Endometrial microvascular endothelial cells (primary cell): ENCODE data around the gene NOS3. TPM values are rescaled to one million over a fixed set of nuclear protein-coding genes. Genes with fewer than 3 reads are reported as not detected.

Source experiments
- in situ Hi-C: cut with HindIII; loops from 2 replicates; pipeline ENCODE4 v1.10.0; 2017; ENCODE audit warnings: low sequenced_read_pairs, low pct_unique_long_range_greater_than_20kb; ENCODE audit errors: inconsistent ontology term
- total RNA-seq: library from RNA; depleted of rRNA; stranded (reverse); fragments of >200 nt; gene quantifications from one replicate; pipeline ENCODE4 v1.2.3, GENCODE V29; 2015; ENCODE audit errors: inconsistent ontology term

NOS3 gene
- total RNA-seq, 1 donor from 2014 or later = 37.4 TPM

- in situ Hi-C loops = no loop called here
Observed at GRCh38 chr7:150974468-150975391, 16.1 kb upstream of the NOS3 start.

GRCh38 chr7:150975536-150976319 is 15.1 kb upstream of the NOS3 start:
- in situ Hi-C loops = no loop called here

- in situ Hi-C loops = no loop called here
Observed at GRCh38 chr7:150976529-150977381, 14.1 kb upstream of the NOS3 start.

- in situ Hi-C loops = no loop called here
Observed at GRCh38 chr7:150977382-150978125, 13.3 kb upstream of the NOS3 start.

- in situ Hi-C loops = no loop called here
Observed at GRCh38 chr7:150978126-150978789, 12.6 kb upstream of the NOS3 start, which contains the start of gene KCNH2. Gene KCNH2 (minus strand): TSS chr7:150978321. CDS start chr7:150977913, 408 bp downstream.

GRCh38 chr7:150979713-150980390 is 11.0 kb upstream of the NOS3 start:
- in situ Hi-C loops = no loop called here

- in situ Hi-C loops = no loop called here
Observed at GRCh38 chr7:150980663-150981062, 10.2 kb upstream of the NOS3 start.

GRCh38 chr7:150981644-150982043 is 9.2 kb upstream of the NOS3 start:
- in situ Hi-C loops = no loop called here

GRCh38 chr7:150982351-150982750 is 8.5 kb upstream of the NOS3 start:
- in situ Hi-C loops = no loop called here

- in situ Hi-C loops = no loop called here
Observed at GRCh38 chr7:150983893-150984368, 6.9 kb upstream of the NOS3 start.

- in situ Hi-C loops = no loop called here
Observed at GRCh38 chr7:150986099-150986512, 4.7 kb upstream of the NOS3 start.

- in situ Hi-C loops = no loop called here
Observed at GRCh38 chr7:150986556-150986955, 4.3 kb upstream of the NOS3 start.

- in situ Hi-C loops = no loop called here
Observed at GRCh38 chr7:150988230-150989226, 2.3 kb upstream of the NOS3 start.

- in situ Hi-C loops = no loop called here
Observed at GRCh38 chr7:150989456-150989855, 1.4 kb upstream of the NOS3 start.

- in situ Hi-C loops = no loop called here
Observed at GRCh38 chr7:150992051-150992640, 1.3 kb downstream of the NOS3 start.

GRCh38 chr7:150992833-150993302 is 2.1 kb downstream of the NOS3 start:
- in situ Hi-C loops = no loop called here
